SK-N-SH (cell line): ENCODE data around the gene RNF39. TPM values are rescaled to one million over a fixed set of nuclear protein-coding genes. Genes with fewer than 3 reads are reported as not detected.

Source experiments
- CTCF ChIA-PET: fragments of 300-600, 350-600 bp; formaldehyde crosslinking; extraction: SDS; loops from one replicate; lab custom pipeline; 2021; lab: Yijun Ruan, JAX
- POLR2A ChIA-PET: fragments of 350-600 bp; sonication (Branson Sonifier 250); formaldehyde crosslinking; extraction: SDS; loops from one replicate; lab custom pipeline; 2020; ENCODE audit warnings: antibody characterized with exemption, inconsistent platforms; lab: Yijun Ruan, JAX
- DNase-seq: peaks from one replicate; pipeline ENCODE4 v3.0.0; 2012
- H2AFZ ChIP-seq: fragments of 200-600 bp; sonication (generic); 2 replicates; pipeline ENCODE4 v1.8.1; 2016; ENCODE audit warnings: antibody characterized with exemption, mild to moderate bottlenecking, low read depth
- H3F3A ChIP-seq: fragments of 200-600 bp; sonication (generic); replicated peaks from 2 replicates; pipeline ENCODE3; 2016; ENCODE audit warnings: antibody characterized with exemption, mild to moderate bottlenecking; ENCODE audit not compliant: insufficient read depth
- H3K27ac ChIP-seq, 2 experiments: fragments of 200-500 bp in 1 of 2; fragments of 200-600 bp in 1 of 2; sonication (Bioruptor generic) in 1 of 2; sonication (generic), shearing (Covaris generic) in 1 of 2; 2 replicates each; pipeline versions ENCODE4 v1.5.1 to v1.6.1; 2014 to 2016; ENCODE audit warnings: low read depth in 2 of 2, inconsistent platforms in 1 of 2, low read length in 1 of 2, mild to moderate bottlenecking in 1 of 2, mixed read lengths in 1 of 2
- H3K27me3 ChIP-seq: fragments of 200-600 bp; sonication (generic), shearing (Covaris generic); 2 replicates; pipeline ENCODE4 v1.6.1; 2016; ENCODE audit warnings: mixed run types; ENCODE audit not compliant: insufficient read depth
- H3K36me3 ChIP-seq, 2 experiments: fragments of 200-500 bp in 1 of 2; fragments of 200-600 bp in 1 of 2; sonication (Bioruptor generic) in 1 of 2; sonication (generic) in 1 of 2; replicated peaks in 1 of 2; 2 replicates each; pipeline versions ENCODE3 to v1.5.1; 2014 to 2016; ENCODE audit warnings: low read length in 1 of 2, mild to moderate bottlenecking in 1 of 2; ENCODE audit not compliant: insufficient read depth in 2 of 2, control insufficient read depth in 1 of 2
- H3K4me1 ChIP-seq, 2 experiments: fragments of 200-500 bp in 1 of 2; fragments of 200-600 bp in 1 of 2; sonication (Bioruptor generic) in 1 of 2; sonication (generic), shearing (Covaris generic) in 1 of 2; 2 replicates each; pipeline versions ENCODE4 v1.5.1 to v1.6.1; 2014 to 2016; ENCODE audit warnings: low read depth in 1 of 2, low read length in 1 of 2, mixed run types in 1 of 2; ENCODE audit not compliant: insufficient read depth in 2 of 2, control insufficient read depth in 1 of 2
- H3K4me2 ChIP-seq: fragments of 200-600 bp; sonication (generic), shearing (Covaris generic); 2 replicates; pipeline ENCODE4 v1.6.1; 2017; ENCODE audit warnings: mixed run types
- H3K4me3 ChIP-seq, 2 experiments: fragments of 200-500 bp in 1 of 2; fragments of 200-600 bp in 1 of 2; sonication (Bioruptor generic) in 1 of 2; sonication (generic), shearing (Covaris generic) in 1 of 2; 2 replicates each; pipeline versions ENCODE4 v1.5.1 to v1.8.1; 2014 to 2016; ENCODE audit warnings: low read depth in 2 of 2, inconsistent platforms in 1 of 2, low read length in 1 of 2, mild to moderate bottlenecking in 1 of 2, mixed read lengths in 1 of 2, moderate library complexity in 1 of 2
- H3K79me2 ChIP-seq: fragments of 200-600 bp; sonication (generic); 2 replicates; pipeline ENCODE4 v1.8.1; 2017; ENCODE audit warnings: mild to moderate bottlenecking; ENCODE audit not compliant: insufficient read depth
- H3K9ac ChIP-seq: fragments of 200-600 bp; sonication (generic); 2 replicates; pipeline ENCODE4 v1.6.1; 2017; ENCODE audit warnings: mixed run types
- H3K9me2 ChIP-seq: fragments of 200-600 bp; sonication (generic); 2 replicates; pipeline ENCODE4 v1.6.1; 2017; ENCODE audit warnings: mixed run types
- H3K9me3 ChIP-seq: fragments of 200-600 bp; sonication (generic); 2 replicates; pipeline ENCODE4 v1.6.1; 2017; ENCODE audit warnings: mixed run types, mild to moderate bottlenecking, moderate library complexity
- H4K20me1 ChIP-seq: fragments of 200-600 bp; sonication (generic); 2 replicates; pipeline ENCODE4 v1.6.1; 2017; ENCODE audit warnings: mild to moderate bottlenecking, mixed run types; ENCODE audit not compliant: insufficient read depth
- CHD2 ChIP-seq: fragments of 150-350 bp; IDR thresholded peaks from 2 replicates; pipeline ENCODE4 v1.6.1; 2018; ENCODE audit warnings: low read length; ENCODE audit not compliant: partially characterized antibody
- CTCF ChIP-seq: fragments of 200-600 bp; sonication (generic); IDR thresholded peaks from 2 replicates; pipeline ENCODE4 v1.6.1; 2017; ENCODE audit warnings: antibody characterized with exemption, mild to moderate bottlenecking, moderate library complexity
- GABPA ChIP-seq: IDR thresholded peaks from 2 replicates; pipeline ENCODE4 v1.4.0; 2012; ENCODE audit warnings: low read depth, mild to moderate bottlenecking
- GATA2 ChIP-seq: sonication (generic); formaldehyde crosslinking; IDR thresholded peaks from 2 replicates; pipeline ENCODE4 v1.5.0; 2020; ENCODE audit warnings: mild to moderate bottlenecking, missing genetic modification reagents
- JUND ChIP-seq: IDR thresholded peaks from 2 replicates; pipeline ENCODE4 v1.4.0; 2012
- MXI1 ChIP-seq: IDR thresholded peaks from 2 replicates; pipeline ENCODE4 v1.6.1; 2012; ENCODE audit warnings: mild to moderate bottlenecking, low read depth, low read length, improper control_type of control experiment
- RAD21 ChIP-seq: IDR thresholded peaks from 2 replicates; pipeline ENCODE4 v1.6.1; 2012; ENCODE audit warnings: mild to moderate bottlenecking, low read length
- RCOR1 ChIP-seq: fragments of 150-350 bp; IDR thresholded peaks from 2 replicates; pipeline ENCODE4 v1.6.1; 2017; ENCODE audit warnings: antibody characterized with exemption, low read length
- REST ChIP-seq: IDR thresholded peaks from 2 replicates; pipeline ENCODE4 v1.6.1; 2012; ENCODE audit warnings: mild to moderate bottlenecking, low read depth, low read length, moderate library complexity
- SMC3 ChIP-seq: IDR thresholded peaks from 2 replicates; pipeline ENCODE4 v1.6.1; 2012; ENCODE audit warnings: low read depth, low read length, improper control_type of control experiment
- USF1 ChIP-seq: IDR thresholded peaks from 2 replicates; pipeline ENCODE4 v1.4.0; 2012; ENCODE audit warnings: low read depth, borderline replicate concordance
- WGBS: methylation state at CpG from one replicate; pipeline ENCODE4 v1.1.6; 2017; ENCODE audit warnings: low lambda C conversion rate; 5-methylcytosine and 5-hydroxymethylcytosine counted together
- polyA plus RNA-seq, 3 experiments: library from polyadenylated mRNA; depleted of rRNA; stranded (reverse); fragments of >200 nt; gene quantifications; 2 replicates each; pipeline ENCODE4 v1.2.3, GENCODE V29; 2012

The RNF39 gene
- polyA plus RNA-seq, 1 of the 3 experiments (the other 2 are of a cell fraction) = not detected

GRCh38 chr6:30103872-30104179, 28.3 kb upstream of the RNF39 start (continued):
- TF ChIP-seq CTCF = no peak
- TF ChIP-seq MXI1 = no peak
- no peak for TF ChIP-seq CHD2
- TF ChIP-seq REST = no peak
- TF ChIP-seq USF1 = no peak
- no peak for TF ChIP-seq GATA2 (CRISPR knock-in tag)
- no peak for TF ChIP-seq RCOR1
- no peak for TF ChIP-seq GABPA
- no peak for TF ChIP-seq RAD21
- TF ChIP-seq JUND = no peak

- Histone ChIP-seq H3K36me3 (no peaks in the 10 kb centered on the region), H2AFZ (peak overlapping the region; percentile 74), H3K4me3 (peak overlapping the region; percentile 37 to 64), H3K4me2 (peak overlapping the region; percentile 85), H3K9me3 (no peaks in the 10 kb centered on the region), H3K27ac (no peak overlapping the region), H4K20me1 (no peaks in the 10 kb centered on the region), H3K4me1 (peaks cover 5 to 11% of the 10 kb centered on the region in 2 experiments; a peak in 2 of 4 replicates), H3F3A (peaks cover 6% of the 10 kb centered on the region), H3K27me3 (peaks cover 64% of the 10 kb centered on the region), H3K79me2 (no peaks in the 10 kb centered on the region), H3K9me2 (no peaks in the 10 kb centered on the region), H3K9ac (no peak overlapping the region)
- DNase-seq = peak; percentile 84
- ChIA-PET POLR2A (interaction anchor here (1.3 kb wide), 1 partner anchor 37 kb away, joined by 6 read pairs; the partner anchor contains the start of gene PPP1R11), CTCF (interaction anchor here (0.6 to 8.9 kb wide), 39 partner anchors 9 to 1079 kb away, joined by 3 to 207 read pairs (median 4); partner anchors contain the start of genes TRIM26, TRIM31 and TRIM40)
- WGBS = 8% methylated on average over 35 of the region's 36 CpGs
- TF ChIP-seq GATA2 (CRISPR knock-in tag) (no peak), SMC3 (peak; percentile 72), CTCF (peak; percentile 88), RAD21 (peak; percentile 80)
- TF ChIP-seq, all 33 proteins: peak for 3
These were observed 27.7 kb upstream of the RNF39 start for GRCh38 chr6:30102970-30103871.
